ENCODE data around the gene NMB.

DNA sequence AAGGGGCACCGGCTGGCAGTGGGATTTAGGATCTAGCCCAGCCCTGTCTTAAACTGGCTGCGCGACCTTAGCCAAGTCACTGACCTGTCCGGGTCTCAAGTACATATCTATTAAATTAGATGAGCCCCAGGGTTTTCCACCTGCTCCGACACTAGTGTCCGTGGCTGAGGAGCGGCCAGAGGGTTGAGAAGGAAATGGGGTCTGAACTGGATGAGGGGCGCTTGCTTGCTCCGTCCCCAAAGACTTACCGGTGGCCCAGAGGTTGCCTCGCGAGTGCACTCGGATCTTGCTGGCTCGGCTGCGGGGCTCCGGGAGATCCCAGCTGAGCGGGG lies 285 bp downstream of the NMB start:
- no peak for TF ChIP-seq GABPA (IDR thresholded peaks at IDR 0.05; ENCODE audit: low read depth)
- TF ChIP-seq, protein P1, sequence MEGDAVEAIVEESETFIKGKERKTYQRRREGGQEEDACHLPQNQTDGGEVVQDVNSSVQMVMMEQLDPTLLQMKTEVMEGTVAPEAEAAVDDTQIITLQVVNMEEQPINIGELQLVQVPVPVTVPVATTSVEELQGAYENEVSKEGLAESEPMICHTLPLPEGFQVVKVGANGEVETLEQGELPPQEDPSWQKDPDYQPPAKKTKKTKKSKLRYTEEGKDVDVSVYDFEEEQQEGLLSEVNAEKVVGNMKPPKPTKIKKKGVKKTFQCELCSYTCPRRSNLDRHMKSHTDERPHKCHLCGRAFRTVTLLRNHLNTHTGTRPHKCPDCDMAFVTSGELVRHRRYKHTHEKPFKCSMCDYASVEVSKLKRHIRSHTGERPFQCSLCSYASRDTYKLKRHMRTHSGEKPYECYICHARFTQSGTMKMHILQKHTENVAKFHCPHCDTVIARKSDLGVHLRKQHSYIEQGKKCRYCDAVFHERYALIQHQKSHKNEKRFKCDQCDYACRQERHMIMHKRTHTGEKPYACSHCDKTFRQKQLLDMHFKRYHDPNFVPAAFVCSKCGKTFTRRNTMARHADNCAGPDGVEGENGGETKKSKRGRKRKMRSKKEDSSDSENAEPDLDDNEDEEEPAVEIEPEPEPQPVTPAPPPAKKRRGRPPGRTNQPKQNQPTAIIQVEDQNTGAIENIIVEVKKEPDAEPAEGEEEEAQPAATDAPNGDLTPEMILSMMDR (IDR thresholded peaks at IDR 0.05; ENCODE audit: insufficient read depth, low read length) = no peak

Data from HL-60 (cell line).